CD4-positive, alpha-beta T cell treated with Interleukin-17A for 4 hours (primary cell): ENCODE results near the gene PHPT1.
"Not testable (repeated sequence)": the region's sequence is repeated elsewhere in the genome, so short reads cannot be mapped to it uniquely, and the experiment has no call there.

Experiments
- DNase-seq: peaks from one replicate; pipeline ENCODE4 v3.0.0-alpha.2; 2020; ENCODE audit warnings: mixed read lengths

Gene PHPT1

DNA sequence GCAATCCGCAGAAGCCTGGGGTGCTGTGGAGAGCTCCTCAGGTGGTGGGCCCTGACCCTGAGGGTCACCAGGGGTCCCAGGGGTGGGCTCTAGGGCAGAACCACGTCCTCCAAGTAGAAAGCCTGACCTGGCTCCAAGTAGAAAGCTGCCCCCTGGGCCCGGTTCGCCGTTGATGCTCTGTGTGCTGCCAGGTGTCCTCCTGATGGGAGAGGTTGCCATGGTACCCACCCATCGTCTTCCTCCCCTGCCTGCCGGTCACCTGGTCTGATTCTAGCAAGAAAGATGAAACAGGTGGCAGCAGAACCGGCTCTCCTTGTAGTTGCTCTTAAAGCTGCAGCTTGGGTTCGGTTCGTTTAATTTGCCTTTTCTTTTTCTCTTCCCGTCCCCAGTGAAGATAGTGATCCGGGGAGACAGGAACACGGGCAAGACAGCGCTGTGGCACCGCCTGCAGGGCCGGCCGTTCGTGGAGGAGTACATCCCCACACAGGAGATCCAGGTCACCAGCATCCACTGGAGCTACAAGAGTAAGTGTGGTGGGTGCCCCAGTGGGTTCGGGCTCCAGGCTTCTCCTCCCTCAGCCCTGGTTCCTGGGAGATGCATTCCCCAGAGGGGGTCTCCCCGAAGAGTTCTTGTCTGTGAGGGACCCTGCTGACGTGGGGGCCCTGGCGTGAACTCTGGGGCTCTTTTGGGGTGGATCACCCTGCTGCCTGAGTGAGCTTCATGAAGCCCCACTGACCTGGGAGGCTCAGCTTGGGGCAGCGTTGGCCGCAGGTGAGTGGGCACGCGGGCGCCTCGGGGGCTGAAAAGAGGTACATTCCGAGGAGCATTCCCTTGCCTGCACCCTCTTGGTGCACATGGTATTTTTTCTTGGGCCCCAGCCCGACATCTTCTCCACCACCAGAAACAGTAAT lies 25.8 kb upstream of the PHPT1 start:
- DNase-seq, result no peak

DNA sequence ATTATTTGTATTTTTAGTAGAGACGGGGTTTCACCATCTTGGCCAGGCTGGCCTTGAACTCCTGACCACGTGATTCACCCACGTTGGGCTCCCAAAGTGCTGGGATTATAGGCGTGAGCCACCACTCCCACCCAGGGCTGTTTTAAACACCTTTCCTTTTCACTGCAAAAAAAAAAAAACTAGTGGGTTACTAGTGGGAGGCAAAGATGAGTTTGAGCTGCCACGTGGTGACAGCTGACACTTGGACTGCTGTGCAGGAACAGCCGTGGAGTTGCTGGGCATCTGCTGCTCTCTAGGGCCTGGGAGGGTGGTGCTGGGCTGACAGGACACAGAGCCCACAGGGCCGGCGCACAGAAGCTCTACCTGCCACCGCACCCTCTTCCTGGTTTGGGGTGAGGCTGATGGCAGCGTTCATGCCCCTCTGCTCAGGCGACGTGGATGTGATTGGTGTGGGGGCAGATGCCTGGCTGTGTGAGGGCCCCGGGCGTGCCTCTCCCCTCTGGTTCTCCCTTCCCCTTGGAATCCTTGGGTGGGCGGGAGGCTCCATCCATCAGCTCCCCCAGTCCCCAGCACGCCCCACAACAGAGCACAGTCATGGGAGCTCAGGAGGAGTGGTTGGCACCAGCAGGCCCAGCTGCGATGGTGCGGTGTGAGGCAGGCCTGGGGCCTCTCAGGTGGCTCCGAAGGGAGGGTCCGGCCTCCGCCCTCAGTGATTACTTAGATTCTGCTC lies 24.5 kb upstream of the PHPT1 start:
- no peak for DNase-seq

DNA sequence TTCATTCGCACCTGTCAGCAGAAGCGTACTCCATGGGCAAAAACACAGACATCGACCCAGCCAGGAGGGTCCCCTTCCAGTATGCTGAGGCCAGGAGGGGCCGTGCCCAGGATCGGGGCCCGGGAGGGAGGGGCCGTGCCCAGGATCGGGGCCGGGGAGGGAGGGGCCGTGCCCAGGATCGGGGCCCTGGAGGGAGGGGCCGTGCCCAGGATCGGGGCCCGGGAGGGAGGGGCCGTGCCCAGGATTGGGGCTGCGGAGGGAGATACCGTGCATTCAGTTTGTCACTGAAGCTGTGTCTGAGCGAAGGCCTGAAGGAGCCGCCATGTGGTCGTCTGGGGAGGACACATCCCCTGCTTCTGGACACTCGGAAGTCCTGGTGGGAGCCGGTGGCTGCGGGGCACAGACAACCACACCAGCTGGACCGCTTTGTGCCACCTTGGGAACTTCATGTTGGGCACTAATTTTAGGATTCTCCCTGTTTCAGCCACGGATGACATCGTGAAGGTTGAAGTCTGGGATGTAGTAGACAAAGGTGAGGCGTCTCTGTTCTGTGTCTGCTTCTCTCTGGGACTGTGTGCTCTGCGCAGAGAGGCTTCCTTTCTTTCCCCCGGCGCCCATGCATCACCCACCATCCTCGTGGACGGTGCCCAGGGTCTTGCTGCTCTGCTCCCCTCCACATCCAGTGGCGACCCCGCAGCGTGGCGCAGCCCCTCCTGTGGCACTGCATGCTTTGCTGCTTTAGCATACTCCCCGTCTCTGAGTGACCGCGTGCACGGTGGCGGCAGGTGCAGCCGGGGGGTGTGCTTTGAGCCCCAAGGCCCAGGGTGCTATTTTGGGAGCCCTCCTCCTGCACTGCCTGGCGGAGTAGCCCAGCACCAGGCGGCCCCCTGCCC lies 23.7 kb upstream of the PHPT1 start:
- DNase-seq, result no peak

DNA sequence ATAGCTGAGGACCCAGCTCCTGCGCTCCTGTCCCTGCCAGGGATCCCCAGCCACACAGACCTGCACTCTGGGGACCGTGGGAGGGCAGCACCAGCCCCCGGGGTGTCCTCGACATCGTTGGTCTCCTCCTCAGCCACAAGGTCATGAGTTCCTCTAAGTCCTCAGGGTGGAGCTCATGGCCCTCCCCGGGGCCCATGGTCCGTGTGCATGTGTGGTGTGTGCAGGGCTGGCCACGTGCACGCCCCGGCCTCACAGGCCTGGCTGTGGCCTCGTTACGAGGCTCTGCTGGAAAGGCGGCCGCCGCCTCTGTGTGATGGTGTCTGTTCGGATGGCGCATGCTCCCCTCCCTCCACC lies 23.0 kb upstream of the PHPT1 start:
- no peak for DNase-seq

DNA sequence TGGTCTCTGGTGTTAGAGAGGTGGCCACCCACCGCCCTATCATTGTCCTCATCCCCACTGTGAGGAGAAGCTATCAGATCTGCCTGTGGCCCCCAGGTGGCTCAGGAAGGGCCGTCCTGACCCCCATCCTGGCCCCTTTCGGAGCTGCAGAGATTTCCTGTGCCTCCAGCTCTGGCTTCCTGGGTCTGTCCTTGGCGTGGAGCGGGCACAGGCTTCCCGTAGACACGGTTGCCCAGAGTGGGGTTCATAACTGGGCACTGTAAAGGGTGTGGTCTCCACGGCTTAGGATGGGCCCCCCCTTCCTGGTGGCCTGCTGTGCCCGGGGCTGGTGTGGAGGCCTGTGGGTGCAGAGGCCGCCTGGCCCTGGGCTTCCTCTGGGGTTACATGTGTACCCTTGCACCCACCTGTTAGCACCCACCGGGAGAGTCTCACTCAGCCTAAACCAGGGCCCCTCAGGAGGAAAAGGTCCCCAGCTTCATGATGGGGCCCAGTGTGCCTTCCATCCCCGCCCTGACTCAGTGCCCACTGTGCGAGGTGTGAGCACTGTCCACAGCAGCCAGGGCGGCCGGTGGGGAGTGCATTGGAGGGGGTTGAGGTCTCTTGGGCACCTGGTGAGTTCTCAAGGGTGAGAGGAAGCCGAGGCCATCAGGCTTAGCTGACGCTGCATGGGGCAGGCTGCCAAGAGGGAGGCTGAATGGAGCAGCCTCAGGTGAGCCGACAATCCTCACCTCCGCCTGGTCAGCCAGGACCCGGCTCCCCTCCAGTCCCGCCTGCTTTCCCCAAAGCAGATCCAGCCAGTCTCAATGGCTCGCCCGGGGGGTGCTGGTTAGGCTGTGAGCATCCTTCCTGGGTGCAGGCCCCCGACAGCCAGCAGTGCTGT lies 22.3 kb upstream of the PHPT1 start:
- no peak for DNase-seq

DNA sequence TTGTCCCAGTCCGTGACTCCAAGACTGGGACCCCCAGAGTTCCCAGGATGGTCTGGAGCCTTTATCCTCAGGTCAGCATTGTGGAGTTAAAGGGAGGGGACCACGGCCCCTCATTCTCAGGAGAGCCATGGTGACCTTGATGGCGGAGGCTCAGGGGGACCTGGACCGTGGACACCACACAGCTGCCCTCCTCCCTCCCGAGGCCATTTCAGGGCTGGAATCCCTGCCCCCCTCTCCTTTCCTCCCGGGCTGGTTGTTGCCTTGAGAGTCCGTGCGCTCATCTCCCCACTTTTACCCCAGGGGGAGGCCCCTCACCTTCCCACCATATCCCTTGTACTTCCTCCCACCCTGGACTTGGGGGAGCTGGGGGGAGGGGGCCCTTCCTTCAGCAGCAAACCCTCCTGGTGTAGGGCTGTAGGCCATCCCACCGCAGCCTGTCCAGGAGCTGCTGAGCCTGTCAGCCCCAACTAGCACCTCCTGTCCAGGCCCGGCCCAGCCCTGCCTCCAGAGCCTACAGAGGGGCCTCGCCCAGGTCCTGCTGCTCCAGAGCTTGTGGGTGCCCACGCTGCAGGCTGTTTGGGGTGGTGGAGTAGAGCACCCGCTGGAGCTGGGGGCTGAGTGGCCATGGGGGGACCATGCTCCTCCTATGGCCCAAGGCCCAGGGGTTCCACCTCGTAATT lies 21.3 kb upstream of the PHPT1 start:
- DNase-seq, result no peak

DNA sequence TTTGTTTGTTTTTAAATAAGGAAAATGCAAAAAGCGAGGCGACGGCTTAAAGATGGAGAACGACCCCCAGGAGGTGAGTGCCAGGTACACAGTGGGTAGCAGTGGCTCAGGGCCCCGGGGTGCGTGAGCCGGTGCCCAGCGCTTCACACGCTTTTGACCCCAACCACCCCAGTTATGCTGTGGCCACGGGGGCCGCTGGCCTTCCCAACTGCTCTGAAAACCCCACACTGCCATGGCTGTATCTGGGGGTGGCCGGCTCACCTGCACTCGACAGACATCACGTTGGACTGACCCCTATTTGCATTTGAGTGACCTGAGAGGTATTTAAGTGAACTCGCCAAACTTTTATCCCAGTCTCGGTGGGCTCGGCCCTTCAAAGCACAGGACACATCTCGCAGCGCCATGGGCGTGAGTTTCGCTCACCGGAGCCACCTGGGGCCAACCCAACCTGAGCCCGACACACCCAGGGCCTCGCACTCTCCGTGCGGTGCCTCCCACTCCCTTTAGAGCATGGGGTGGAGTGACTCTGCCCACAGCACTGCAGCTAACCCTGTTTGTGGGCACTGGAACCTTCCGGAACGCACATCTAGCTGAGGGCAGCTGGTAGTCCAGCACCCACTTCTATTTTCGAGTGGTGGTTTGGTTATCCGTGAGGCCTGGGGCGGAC lies 20.6 kb upstream of the PHPT1 start:
- DNase-seq, result no peak

DNA sequence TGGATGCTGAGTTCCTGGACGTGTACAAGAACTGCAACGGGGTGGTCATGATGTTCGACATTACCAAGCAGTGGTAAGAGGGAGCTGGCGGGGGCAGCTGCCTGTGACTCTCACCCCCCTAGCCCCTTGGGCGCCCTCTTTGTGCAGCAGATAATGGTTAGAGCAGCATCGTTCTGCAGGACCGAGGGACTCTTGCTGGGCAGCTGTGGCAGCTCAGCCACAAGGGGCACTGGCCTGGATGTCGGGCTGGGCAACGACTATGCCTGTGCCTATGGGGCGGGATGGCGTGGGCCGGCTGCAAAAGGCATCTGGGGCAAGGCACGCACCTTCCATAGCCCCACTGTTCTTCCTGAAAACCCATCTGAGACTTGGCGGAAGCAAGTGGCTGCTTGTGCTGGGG lies 19.8 kb upstream of the PHPT1 start:
- no peak for DNase-seq

DNA sequence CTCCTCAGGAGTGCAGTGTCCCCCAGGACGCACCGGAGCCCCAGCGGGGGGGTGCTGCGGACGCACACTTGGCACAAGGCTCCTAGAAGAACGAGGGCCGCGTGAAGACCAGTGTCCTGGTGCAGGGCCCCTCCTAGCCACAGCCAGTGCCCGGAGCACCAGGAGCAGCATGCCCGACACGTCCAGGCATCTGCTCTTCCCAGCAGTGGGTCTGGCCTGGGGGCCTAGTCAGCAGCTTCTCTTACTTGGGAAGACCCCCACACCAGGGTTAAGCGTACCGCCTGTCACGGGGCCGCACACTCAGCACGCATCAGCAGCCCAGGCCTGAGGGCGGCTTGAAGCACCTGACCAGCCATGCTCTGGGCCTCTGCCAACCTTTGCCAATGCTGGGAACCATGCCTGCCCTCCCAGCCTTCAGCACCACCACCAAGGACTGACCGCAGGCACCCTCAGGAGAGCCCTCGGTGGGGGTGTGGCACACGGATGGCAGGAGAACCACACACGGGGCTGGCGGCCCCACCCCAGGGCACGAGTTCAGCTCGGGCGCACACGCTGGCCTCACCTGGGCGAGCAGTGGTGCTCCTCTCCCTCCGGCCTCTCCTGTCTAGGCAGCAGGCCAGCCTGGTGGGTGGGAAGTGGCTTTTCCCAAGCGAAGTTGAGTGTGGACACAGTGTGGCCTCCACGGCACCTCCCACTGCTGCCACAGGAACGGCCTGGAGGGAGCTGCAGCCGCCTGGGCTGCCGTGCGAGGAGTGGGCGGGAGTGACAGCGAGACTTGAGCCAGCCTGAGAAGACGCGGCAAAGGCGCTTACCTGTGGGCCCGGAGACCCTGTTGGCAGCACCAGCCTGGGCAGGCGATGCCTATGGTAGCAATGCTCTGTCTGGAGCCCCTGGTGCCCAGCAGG lies 19.0 kb upstream of the PHPT1 start:
- DNase-seq, result no peak

DNA sequence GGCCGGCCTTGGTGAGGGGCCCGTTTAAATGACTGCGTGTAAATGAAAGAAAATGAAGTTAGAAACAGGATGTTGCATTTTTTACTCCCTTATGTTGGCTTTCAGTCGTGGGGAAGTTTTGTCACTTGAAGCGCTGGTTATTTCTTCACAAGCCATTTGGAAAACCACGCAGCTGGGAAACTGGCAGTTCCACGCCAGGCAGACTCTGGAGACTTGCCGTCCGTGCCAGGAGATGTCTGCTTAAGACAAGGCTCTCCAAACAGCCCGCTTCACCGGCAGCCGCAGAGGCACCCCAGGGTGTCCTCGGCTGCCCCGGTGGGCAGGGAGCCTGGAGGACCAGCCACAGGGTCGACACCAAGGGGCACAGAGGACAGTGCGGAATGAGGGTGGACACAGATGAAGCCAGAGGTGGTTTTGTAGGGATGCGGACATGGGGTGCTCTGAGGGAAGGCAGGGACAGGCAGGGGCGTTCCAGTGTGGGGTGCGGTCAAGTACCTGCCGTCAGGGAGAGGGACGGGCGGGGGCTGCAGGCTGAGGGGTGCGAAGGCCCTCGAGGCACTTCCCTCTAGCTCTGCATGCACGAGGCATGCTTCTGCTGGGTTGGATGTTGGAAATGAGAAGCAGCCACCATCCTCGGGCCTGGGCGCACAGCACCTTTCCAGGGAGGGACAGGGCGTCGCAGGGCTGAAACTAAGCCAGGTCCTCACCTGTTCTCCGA lies 18.0 kb upstream of the PHPT1 start:
- no peak for DNase-seq

DNA sequence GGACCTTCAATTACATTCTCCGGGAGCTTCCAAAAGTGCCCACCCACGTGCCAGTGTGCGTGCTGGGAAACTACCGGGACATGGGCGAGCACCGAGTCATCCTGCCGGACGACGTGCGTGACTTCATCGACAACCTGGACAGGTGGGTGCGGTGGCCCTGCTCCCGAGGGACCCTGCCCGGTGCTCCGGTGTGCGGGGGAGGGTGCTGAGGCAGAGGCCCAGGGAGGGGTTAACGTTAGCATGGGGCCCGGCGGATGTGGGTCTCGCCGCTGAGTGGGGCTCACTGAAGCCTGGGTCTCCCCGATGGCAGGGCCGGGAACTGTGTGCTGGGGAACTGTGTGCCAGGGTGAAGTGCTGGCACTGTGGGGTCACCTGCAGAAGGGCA lies 17.5 kb upstream of the PHPT1 start:
- DNase-seq, result no peak

DNA sequence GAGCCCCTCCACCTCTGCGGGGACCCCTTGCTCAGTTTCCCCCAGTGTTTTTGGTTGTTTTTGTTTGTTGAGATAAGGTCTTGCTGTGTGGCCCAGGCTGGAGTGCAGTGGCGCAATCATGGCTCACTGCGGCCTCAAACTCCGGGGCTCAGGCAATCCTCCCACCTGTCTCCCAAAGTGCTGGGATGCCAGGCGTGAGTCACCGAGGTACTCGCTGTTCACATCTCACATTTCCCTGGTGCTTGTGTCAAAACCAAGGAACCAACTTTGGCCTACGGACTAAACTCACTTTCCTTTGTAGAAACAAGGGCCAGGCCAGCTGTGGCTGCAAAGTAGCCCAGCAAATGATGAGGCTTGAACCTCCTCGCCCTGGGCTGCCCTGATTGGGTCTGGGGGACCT lies 16.6 kb upstream of the PHPT1 start:
- no peak for DNase-seq

DNA sequence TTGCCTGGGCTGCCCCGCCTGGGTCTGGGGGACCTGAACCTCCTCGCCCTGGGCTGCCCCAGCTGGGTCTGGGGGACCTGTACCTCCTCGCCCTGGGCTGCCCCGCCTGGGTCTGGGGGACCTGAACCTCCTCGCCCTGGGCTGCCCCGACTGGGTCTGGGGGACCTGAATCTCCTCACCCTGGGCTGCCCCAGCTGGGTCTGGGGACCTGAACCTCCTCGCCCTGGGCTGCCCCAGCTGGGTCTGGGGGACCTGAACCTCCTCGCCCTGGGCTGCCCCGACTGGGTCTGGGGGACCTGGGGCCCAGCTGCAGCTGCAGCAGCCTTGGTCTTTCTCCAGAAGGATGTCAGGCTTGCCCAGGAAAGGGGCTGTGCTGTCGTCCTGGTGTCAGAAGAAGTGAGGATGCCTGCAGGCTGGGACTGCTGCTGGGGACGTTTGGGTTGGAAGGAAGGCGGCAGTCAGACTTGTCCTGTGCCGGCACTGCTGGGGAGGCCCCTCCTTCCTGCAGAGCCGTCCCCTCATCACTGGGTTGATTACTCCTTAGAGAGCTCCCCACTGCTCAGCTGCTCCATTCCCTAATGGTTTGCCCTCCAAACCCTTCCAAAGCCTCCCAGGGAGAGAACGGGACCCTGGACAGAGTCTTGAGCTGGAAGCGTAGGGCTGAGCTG lies 15.7 kb upstream of the PHPT1 start:
- DNase-seq, result not testable (repeated sequence)

DNA sequence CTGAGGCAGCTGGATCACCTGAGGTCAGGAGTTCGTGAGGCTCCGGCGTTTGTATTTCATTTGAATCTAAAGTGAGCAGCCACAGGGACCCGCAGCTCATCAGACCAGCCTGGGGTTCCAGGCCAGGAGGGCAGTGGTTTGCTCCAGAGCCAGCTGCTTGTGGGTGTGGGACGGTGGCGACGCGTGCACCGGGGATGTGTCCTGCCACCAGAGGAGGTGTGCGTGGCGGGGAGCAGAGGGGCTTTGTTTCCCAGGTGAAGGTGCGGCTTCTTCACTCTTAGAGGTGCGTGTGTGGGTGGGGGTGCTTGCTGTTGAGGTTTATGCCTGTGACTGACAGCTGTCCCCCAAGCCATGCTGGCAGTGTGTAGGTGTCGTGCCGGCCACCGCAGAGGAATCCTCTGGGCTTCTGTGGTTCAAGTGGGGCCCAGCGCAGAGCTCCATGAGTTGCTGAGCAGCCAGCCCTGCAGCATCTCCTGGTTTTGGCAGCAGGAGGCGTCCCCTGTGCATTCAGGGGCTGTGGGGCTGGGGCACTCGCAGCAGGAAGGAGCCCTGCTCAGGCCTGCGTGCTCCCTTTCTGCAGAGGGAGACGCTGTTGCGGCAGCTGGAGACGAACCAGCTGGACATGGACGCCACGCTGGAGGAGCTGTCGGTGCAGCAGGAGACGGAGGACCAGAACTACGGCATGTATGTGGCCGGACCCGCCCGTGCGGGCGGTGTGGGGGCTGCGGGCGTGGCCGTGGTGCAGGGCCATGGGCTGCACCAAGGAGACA lies 13.9 kb upstream of the PHPT1 start:
- DNase-seq, result no peak

DNA sequence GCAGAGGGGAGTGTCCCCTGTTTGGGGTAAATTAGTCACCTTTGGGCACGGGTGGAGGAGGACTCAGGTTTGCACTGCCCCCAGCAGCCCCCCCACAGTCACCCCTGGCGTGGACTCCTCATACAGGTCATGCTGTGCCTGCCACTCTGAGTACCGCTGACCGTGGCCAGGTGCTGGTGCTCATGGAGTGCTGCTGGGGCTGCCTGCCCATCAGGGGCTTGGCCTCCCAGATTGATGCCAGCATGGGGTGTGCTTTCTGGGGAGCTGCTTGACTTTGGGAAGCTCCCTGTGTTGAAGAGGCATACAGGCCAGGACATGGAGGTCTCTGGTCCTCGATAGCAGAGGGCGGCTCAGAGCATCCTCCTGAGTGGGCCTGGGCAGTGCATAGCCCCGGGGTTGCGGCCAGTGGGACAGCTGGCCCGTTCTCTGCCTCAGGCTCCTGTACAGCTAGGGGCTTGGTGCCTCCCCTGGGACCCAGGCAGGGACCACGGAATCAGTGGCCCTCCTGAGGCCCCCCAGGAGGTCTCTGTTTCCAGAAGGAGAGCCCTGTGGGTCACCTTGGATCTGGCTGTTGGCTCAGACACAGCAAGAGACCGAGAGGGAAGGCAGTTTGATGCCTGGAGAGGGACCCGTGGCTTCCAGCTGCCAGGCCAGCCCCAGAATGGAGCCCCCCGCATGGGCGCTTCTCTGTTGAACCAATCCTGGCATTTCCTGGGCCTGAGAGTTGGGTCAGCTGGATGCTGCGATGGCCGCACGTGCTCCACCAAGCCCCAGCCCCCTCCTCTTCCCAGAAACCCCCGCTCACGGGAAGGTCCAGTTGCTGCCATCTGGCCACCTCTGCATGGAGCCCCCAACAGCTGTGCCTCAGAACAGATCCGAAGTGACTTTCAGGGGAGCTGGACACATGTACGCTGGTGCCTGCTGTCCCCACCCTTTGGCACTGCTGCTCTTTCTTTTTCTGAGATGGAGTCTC lies 13.0 kb upstream of the PHPT1 start:
- no peak for DNase-seq

DNA sequence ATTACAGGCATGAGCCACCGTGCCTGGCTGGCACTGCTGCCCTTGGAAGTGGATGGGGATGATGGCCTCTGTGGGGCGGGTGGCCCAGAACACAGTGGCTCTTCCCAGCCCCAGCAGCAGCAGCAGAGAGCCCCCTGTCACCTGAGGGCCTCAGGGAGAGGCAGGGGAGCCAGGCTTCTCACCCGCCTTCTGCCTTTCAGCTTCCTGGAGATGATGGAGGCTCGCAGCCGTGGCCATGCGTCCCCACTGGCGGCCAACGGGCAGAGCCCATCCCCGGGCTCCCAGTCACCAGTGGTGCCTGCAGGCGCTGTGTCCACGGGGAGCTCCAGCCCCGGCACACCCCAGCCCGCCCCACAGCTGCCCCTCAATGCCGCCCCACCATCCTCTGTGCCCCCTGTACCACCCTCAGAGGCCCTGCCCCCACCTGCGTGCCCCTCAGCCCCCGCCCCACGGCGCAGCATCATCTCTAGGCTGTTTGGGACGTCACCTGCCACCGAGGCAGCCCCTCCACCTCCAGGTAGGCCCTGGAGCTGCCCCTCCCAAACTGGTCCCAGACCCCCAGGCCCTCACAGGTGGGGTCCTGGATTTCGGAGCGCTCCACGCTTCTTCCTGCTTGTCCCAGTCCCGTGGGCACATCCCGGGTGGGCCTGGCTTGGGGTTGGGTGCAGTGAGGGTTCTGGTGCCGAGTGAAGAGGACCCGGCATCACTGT lies 11.9 kb upstream of the PHPT1 start:
- DNase-seq, result no peak
